ENCODE results near the gene VANGL1.
"Not testable (repeated sequence)": the region's sequence is repeated elsewhere in the genome, so short reads cannot be mapped to it uniquely, and the experiment has no call there.

The VANGL1 gene

DNA sequence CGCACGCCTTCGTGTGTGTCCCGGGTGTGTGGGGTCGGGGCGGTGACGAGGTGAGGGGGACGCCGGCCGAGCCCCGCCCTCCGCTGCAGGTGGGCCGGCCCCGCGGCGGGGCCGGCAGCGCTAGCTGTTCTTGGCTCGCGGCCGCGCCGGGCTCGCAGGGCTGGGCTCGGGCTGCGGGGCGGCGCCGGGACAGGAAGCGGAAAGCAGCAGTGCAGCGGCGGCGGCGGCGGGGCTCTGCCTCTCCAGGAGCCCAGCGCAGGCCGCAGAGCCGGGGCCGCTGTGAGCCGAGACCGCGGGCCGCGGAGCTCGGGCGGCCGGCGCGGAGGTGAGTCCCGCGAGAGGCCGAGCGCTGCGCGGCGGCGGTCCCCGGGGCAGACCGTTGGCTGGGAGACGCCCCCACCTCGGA is at the start of gene VANGL1:
Gene VANGL1 (plus strand): TSS at position 209 of the 406 bp plus-strand sequence. CDS start 9,444 bp downstream, outside the sequence.
- peak; percentile 60 for DNase-seq

DNA sequence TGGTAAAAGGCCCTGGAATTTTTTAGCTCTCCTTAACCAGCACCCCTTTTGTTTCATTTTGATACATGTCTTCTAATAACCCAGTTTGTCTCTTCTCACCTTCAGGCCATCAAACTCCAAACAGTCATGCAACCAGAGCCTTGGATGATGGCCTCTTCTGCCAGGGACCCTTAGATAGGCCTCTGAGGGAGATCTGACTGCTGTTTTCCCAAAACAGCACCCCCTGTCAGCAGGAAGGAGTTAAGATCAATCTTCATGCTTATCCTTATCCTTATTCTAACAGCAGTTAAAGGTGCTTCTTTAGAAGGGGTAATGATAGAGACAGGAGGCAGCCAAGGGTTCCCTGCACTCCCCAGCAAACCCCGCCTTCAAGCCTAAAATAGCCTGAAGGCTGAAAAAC is 49.5 kb upstream of the VANGL1 start:
- no peak for DNase-seq

DNA sequence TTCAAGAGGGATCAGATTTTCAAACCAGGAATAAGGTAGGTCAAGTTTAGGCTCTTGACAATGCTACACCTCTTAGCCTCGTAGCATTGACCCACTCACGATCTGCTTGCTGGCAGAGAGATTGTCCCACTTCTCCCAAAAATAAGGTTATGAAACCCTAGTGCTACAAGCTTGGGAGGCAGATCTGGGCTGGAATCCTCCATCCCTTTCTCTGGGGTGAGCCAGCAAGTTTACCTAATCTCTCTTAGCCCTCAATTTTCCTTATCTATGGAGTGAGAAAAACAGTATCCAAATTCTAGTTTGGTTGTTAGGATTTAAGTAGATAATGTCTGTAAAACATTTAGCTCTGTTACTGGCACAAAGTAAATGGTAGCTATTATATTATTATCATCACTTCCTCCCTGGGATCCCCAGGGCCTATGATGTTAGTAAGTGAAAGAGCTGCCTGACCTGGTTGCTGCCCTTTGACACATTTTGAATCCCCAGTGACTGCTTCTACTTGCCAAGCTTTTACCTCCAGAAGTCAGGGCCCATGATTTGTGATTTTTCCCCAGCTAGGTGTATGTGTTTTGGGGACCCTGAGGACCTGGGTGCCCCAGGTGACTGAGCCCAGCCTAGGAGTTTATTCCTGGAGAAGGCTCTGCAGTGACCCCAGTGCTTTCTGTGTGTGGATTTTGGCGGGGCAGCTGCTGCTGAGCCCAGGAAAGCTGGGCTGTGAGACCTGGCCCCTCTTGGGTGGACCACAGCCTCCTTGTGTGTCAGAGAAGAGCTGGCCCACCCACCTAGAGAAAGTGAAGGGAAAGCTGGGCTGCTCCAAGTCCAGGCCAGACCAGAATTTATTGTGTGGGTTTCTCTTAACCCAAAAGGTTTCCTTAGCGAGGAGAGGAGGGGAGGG is 48.2 kb upstream of the VANGL1 start:
- no peak for DNase-seq

DNA sequence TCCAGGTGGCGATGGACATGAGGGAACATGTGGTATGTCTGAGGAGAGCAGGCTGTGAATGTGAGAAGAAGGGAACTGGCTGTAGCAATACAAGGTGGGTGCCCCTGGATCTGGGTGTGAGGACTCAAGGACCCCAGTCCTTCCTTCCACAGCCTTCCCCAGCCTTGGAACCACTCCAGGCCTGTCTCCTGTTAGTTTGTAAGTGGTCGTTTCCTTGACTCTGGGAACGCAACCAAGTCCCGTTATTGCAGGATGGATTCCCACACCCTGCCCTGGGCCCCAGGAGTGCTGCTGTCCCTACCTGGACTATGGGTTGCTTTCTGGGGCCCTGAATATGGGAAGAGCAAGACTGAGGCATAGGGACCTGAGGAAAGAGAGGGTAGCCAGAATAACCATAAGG is 47.2 kb upstream of the VANGL1 start:
- DNase-seq: no peak

DNA sequence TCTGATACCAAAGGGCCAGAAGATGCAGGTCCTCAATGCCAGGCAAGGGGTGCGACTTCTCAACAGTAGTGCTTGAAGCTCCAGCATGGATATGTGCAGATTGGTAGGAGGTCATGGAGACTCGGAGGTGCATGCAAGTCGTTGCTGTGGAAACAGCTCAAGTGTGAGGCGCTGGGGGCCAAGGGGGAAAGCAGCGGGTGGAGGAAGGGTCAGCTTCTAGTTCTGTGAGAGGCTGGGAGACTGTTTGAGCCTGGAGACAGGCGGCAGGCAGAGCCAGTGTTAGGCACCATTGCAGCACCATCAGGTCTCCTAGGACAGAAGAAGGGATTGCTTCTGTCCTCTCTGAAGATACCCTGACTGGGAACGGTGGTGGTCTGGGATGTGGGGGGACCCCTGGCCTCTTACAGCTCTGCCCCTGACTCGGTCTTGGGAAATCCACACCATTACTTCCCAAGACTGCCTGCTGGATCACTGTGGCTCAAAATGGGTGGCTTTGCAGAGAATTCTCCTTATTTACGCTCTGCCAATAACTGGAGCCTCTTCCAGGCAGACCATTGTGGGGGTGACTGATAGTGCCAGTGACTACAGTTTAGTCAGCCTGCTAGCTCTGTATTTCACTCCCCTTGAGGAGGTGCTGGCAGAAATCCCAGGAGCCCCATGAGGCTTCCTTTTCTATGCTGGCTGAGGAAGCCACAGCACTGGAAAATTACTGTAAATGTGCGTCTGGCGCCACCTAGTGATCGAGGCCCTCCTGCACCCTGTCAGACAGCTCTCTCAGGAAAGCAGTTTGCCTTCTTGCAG is 46.3 kb upstream of the VANGL1 start:
- peak; percentile 65 for DNase-seq

DNA sequence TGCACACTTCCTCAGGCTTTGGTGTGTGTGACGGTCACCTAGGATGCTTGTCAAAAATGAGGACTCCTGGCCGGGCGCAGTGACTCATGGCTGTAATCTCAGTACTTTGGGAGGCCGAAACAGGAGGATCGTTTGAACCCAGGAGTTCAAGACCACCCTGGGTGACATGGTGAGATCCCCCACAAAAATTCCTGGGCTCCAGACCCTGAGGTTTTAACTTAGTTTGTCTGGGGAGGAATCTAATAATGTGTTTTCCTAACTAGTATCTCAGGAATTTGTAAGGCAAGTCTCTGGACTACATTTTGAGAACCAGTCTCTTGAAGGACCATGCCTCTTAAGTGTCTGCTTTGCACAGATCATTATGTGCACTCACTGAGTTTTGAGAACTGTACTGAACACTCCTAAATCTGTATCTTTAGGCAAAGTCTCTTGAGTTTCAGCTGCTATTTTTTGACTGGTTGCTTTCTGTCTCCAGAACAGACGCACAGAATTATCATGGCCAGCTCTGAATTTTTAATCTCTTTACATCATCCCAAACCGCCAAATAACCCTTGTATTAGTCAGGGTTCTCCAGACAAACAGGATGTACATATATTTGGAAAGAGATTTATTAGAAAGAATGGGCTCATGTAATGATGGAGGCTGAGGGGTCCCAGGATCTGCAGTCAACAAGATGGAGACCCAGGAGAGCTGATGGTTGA is 45.5 kb upstream of the VANGL1 start:
- no peak for DNase-seq

DNA sequence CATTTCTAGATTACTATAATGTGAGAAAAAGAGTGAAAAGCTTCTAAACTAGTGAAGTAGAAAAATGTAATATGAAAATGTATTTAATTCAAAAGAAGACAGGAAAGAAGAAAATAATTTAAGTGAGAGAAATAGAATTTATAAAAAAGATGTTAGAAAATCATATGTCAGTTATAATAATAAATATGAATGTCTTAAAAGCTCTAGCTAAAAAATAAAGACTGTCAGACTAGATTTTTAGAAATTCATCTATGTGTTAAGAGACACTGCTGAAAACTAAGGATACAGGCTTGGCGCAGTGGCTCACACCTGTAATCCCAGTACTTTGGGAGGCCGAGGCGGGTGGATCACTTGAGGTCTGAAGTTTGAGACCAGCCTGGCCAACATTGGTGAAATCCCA is 37.3 kb upstream of the VANGL1 start:
- no peak for DNase-seq

DNA sequence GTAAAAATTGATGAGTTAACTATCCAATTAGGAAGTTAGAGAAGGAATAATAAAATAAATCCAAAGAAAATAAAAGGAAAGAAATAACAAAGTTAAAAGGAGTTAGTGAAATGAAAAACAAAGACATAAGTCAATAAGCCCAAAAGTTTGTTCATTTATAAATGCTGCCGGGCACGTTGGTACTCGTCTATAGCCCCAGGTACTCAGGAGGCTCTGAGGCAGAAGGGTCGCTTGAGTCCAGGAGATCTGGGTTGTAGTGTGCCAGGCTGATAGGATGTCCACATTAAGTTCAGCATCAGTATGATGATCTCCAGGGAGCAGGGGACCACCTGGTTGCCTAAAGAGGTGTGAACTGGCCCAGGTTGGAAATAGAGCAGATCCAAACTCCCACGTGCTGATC is 35.5 kb upstream of the VANGL1 start:
- DNase-seq: no peak

DNA sequence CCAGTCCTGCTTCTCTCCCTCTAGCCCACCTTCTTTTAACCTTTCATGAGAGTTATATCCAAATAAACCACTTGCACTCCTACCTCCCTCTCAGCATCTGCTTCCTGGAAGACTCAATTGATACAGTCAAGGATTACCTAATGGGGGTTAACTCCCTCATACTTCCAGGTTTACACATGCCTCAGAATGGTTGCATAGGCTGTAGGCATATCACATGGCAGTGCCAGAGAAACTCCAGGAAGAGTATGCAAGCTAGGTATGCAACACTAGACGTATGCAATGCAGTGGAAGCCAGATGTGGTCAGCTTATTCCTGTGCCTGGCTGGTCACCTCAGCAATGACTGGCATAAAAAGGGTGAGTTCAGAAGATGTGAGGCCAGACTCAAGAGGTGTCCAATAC is 32.7 kb upstream of the VANGL1 start:
- no peak for DNase-seq

DNA sequence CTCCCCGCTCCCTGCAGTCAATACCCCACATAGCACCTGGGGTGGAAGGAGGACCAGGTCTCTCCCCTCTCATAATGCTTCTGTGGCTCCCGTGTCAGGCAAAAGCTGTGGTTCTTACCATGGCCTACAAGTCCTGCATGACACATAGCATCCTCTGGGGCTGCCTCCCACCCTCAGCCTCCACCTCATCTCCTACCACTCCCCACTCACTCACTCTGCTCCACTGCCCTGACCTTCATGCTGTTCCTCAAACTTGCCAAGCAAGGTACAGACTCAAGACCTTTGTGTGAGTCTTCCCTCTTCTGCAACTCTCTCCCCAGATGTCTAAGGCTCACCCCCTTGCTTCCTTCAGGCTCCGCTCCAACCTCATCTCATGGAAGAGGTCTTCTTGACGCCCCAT is 28.0 kb upstream of the VANGL1 start:
- DNase-seq: no peak

DNA sequence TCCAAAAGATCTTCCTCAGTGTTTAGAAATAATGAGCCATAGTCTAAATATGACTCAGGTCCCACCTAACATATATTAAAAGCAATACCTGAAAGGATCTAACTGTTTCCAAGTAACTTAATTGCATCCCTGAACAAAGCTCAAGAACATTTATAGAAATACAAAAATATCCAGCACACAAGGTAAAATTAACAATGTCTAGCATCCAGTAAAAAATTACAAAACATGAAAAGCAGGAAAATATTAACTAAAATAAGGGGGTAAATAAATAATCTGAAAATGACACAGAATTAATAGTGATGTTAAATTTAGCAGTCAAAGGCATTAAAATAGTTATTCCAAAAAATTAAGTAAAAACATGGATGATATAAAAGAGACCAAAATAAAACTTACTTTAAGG is 21.3 kb upstream of the VANGL1 start:
- no peak for DNase-seq

DNA sequence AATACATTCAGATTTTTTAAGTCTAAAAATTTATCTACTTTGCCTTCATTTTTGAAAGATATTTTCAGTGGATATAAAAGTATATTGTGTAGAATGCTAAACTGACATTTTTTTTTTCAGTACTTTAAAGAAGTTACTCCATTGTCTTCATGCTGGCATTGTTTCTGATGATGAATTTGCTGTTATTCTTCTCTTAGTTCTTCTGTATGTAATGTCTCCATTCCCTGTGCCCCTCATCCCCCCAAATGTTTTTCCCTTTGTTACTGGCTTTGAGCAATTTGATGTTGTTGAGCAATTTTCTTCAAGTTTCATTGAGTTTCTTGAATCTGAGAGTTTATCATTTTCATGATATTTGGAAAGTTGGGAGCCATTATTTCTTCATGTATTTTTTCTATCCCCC is 20.8 kb upstream of the VANGL1 start:
- no peak for DNase-seq

DNA sequence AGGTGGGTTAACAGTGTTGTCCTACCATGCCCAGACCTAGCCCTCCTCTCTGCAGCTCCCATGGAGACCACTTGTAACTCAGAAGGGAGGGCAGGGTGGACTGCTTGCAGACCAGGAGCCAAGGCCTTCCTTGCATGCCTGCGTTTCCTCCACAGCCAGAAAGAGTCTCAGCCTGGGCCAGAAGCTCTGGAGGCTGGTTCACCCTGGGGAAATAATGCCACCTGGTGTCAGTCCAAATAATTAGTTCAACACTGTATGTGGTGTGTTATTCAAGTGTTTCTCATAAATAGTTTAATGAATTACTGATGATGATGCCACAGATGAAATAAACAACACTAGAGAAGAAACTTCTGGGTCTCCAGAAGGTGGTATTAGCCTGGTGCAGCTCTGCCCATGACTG is 16.9 kb upstream of the VANGL1 start:
- no peak for DNase-seq

DNA sequence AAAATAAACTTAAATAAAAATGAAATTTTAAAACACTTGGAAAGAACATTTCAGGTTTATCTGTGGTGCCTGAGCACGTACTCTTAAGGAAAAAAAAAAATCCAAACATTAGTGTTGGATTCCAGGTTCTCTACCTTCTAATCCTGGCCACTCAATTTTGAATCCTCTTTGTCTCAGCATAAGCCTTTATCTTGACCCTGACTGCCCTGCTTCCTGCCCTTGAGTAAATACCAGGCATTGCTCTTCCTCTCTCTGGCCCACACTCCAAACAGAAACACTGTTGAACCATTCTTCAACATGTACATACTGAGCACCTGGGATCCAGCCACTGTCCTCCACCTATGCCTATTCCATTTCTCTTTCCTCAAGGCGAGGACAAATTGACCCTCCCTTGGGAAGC is 11.4 kb upstream of the VANGL1 start:
- no peak for DNase-seq

DNA sequence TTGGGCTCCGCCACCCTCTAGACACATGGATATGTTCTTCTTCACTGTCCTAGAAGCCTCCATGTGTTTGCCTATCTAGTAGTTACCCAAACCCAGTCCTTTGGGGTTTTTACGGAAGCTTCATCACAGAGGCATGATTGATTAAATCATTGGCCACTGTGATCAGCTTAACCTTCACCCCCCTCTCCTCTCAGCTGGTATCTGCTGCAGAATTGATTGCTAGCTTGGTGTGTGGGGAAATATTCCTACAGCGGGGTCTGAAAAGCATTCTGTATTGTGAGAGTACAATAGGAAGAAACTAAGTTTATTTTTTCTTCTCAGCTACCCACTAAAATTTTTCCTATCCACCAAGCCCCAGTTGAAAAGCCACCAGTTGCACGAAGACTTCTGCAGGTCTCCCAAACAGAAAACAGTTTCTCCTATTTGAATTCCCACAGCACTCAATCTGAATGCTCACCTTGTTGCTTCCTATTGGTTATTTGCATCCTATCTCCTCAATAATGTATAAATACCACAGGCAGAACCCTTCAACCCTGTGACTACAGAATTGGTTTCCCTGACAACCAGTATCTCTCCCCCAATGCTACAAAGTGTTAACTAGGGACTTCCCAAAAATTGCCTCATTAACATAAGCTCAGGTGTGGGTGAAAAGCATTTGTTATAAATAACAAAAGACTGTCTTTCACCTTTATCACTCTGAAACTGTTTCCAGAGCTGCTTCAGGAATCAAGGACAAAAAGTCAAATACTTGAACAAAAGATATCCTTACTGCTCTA is 9.3 kb upstream of the VANGL1 start:
- DNase-seq: no peak

DNA sequence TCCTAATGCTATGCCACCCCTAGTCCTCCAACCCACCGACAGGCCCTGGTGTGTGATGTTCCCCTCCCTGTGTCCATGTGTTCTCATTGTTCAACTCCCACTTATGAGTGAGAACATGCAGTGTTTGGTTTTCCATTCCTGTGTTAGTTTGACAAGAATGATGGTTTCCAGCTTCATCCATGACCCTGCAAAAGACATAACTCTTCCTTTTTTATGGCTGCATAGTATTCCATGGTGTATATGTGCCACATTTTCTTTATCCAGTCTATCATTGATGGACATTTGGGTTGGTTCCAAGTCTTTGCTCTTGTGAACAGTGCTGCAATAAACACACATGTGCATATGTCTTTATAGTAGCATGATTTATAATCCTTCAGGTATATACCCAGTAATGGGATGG is 8.2 kb upstream of the VANGL1 start:
- DNase-seq: not testable (repeated sequence)

DNA sequence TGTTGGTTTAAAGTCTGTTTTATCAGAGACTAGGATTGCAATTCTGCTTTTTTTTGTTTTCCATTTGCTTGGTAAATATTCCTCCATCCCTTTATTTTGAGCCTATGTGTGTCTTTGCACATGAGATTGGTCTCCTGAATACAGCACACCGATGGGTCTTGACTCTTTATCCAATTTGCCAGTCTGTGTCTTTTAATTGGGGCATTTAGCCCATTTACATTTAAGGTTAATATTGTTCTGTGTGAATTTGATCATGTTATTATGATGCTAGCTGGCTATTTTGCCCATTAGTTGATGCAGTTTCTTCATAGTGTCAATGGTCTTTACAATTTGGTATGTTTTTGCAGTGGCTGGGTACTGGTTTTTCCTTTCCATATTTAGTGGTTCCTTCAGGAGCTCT is 4.5 kb upstream of the VANGL1 start:
- DNase-seq: not testable (repeated sequence)

DNA sequence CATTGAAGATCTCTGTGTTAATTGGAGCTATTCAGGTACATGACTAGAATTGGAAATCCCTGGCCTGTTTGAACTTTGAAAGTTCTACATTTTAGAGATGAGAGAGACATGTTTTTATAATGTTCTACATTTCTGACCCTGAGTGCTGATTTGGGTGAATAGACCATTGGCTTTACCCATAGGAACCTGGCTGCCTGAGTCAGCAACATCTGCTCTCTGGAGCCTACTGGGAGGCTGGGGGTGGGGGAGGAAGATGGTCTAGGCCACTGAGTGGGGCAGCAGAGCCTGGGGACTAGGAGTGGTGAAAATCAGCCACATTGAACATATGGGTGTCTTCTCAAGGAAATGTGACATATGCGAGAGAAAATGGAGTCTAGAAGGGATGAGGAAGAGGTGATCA is 1.4 kb upstream of the VANGL1 start:
- no peak for DNase-seq

DNA sequence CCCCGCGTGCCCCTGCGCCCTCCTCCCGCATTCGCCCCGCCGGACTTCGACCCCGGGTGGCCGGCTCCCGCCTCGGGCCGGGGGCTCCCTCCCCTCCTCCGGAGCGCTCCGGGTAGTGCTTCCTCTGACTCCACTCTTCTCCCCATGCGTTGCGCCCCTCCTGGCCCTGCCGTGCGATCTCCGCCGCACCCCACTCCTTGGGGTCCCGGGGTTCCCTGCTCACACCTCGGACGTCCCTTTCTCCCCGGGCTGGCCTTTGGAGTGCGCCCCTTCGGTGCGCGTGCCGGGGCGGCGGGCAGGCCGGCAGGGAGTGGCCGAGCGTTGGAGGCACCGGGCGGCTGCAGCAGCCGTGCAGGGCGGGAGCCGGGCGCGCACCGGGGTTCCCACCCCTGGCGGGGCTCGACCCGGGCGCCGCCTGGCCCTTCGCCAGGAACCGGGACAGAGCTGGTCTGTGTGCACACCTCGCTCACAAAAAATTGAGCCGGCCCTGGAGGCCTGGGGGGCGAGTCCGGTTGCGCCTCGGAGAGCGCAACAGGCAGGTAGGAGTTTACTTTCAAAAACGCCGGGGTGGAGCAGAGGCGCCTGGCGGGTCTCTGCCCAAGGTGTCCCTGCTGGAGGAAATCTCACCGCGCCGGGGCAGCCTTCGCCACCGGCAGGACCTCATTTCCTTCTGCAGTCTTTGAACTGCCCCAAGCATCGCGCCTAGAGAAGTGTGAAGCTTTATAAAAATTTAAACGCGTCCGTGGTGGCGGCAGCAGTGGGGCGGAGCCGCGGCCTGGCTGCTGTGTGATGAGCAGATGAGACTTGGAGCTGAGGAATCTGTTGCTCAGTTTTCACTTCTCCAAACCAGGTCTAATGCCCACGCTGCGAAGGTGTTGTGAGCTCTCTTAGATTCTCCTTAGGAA is 650 bp downstream of the VANGL1 start:
- DNase-seq: peak; percentile 48

DNA sequence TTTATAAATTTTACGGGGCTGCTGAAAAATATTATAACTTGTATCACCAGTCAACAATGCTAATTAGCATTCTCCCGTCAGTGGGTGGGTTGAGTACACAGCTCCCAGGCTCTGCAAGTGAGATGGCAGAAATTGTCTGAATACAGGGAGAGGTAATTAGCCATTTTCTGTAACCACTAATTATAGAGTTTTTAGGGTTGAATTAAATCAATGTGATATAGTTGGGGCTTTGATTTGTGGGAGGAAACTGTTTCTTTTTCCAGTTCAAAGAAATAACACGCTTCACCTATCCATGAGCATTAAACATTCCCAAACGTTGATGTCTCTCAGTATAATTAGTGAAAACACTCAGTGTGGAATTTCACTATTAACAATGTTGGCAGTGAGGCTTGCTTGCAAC is 1.5 kb downstream of the VANGL1 start:
- DNase-seq: no peak

DNA sequence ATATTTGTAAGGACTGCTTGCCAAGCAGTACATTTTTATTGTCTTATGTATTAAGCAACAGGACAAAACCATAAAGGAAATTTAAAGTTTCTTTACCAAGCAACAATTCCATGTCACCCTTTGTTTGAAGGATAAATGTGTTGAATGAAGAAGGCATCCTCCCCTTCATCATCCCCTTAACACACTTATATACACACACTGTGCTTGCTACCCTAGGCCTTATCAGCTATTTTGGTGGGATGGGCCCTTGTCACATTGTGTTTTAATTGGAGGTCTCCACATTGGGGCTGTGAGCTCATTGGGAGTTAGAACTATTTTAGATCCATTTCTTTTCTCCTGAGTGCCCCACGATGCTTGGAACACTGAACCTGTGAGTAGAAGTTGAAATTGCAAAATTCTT is 1.9 kb downstream of the VANGL1 start:
- no peak for DNase-seq

DNA sequence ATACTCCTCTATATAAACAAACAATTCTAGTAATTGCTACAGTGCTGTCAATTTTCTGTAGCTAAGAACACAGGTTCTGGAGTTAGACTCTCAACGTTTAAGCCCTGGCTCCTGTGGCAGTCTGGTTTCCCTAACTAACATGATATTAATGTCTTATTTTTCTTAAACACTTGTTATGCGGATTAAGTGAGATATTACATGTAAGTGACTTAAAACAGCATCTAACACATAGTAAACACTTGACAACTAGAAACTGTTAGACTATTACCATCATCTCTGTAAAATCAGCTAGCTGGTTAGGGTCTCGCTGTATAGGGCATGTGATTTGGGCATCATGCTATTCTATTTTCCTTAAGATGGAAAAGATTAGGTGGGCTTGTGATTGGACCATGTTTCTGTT is 2.3 kb downstream of the VANGL1 start:
- no peak for DNase-seq

Measured in activated CD4-positive, alpha-beta T cell treated with anti-CD3 and anti-CD28 coated beads, Interleukin-2, amount 50 U/mL, for 16 hours (primary cell).